Gastroesophageal sphincter (tissue), 3 donors: Measurements from ENCODE around the gene MMP20.

Source experiments
- EP300 ChIP-seq: sonication (generic); formaldehyde crosslinking; IDR thresholded peaks from one replicate; pipeline ENCODE4 v1.6.1; 2017; ENCODE audit warnings: antibody characterized with exemption, mild to moderate bottlenecking
- POLR2A ChIP-seq, 2 donors: fragments of 450-650 bp; IDR thresholded peaks; one replicate each; pipeline ENCODE4 v1.6.1; 2017; ENCODE audit warnings: antibody characterized with exemption in 2 of 2, mild to moderate bottlenecking in 2 of 2, moderate library complexity in 1 of 2
- POLR2AphosphoS5 ChIP-seq: sonication (generic); formaldehyde crosslinking; IDR thresholded peaks from one replicate; pipeline ENCODE4 v1.6.1; 2017; ENCODE audit warnings: antibody characterized with exemption
- TF ChIP-seq, protein P1 (sequence below), 4 experiments: fragments of 200-600 bp in 2 of 4; fragments of 450-650 bp in 2 of 4; sonication (generic) in 1 of 4; IDR thresholded peaks; one replicate each; pipeline ENCODE4 v1.5.1; 2017 to 2019; ENCODE audit warnings: antibody characterized with exemption in 4 of 4, mild to moderate bottlenecking in 2 of 4, moderate library complexity in 2 of 4

DNA sequence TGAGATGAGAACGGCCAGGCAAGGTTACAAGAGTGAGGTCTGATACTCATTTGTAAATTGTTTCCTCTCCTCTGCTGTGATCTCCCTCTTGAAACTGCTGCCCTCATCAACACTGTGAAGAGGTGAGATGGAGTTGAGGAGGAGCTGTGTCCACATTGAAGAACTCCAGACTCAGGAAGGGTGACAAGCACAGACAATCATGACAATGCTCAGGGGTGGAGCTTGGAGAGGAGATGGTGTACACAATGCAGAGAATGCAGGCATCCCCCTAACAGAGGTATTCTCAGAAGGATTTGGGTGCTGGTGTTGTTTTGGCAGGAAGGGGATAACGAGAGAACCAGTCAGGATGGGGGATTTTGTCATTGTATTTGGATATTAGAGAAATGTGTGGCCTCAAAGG is 73.1 kb downstream of the MMP20 start:
- TF ChIP-seq, protein P1, sequence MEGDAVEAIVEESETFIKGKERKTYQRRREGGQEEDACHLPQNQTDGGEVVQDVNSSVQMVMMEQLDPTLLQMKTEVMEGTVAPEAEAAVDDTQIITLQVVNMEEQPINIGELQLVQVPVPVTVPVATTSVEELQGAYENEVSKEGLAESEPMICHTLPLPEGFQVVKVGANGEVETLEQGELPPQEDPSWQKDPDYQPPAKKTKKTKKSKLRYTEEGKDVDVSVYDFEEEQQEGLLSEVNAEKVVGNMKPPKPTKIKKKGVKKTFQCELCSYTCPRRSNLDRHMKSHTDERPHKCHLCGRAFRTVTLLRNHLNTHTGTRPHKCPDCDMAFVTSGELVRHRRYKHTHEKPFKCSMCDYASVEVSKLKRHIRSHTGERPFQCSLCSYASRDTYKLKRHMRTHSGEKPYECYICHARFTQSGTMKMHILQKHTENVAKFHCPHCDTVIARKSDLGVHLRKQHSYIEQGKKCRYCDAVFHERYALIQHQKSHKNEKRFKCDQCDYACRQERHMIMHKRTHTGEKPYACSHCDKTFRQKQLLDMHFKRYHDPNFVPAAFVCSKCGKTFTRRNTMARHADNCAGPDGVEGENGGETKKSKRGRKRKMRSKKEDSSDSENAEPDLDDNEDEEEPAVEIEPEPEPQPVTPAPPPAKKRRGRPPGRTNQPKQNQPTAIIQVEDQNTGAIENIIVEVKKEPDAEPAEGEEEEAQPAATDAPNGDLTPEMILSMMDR (IDR thresholded peaks at IDR 0.05) = no peak
- TF ChIP-seq EP300 = no peak
- TF ChIP-seq POLR2A (IDR thresholded peaks at IDR 0.05) = no peak
- TF ChIP-seq POLR2AphosphoS5 = no peak
